ENCODE results near the gene CPNE5.

DNA sequence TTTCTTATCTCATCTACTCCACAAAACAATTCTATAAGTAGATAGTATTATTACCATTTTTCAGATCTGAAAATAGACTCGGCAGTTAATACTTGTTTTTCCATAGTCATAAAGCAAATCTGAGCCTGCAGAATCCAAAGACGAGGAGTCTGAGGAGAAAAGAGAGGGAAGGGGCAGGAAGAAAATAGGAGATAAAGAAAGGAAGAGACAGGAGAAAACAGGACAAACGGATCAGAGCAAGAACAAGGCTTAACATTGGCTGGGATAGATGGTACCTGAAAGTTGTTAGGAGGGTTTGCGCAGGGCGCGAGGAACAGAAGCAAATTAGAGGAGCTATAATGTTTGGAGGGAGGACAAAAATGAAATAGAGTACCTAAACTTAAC, 36.0 kb upstream of the CPNE5 start:
- TF ChIP-seq POLR2A (IDR thresholded peaks at IDR 0.05; ENCODE audit: low read depth, low read length), result no peak
- no peak for TF ChIP-seq POLR2AphosphoS5 (IDR thresholded peaks at IDR 0.05; ENCODE audit: low read depth, low read length)
- no peak for TF ChIP-seq TAF1 (IDR thresholded peaks at IDR 0.05; ENCODE audit: borderline replicate concordance, low read depth, low read length)
